DMS153 treated with DMSO at 0.1 percent for 48 hours (cell line): ENCODE data around the gene ZNF586.
"Not testable (repeated sequence)": the region's sequence is repeated elsewhere in the genome, so short reads cannot be mapped to it uniquely, and the experiment has no call there.

Experiments
- DNase-seq: peaks from one replicate; lab custom pipeline; 2025; ENCODE audit not compliant: unreplicated experiment; lab: John Stamatoyannopoulos, UW

ZNF586 gene

GRCh38 chr19:57769345-57770131, at the start of gene ZNF586:
TSS of gene ZNF586 (plus strand) at chr19:57769676. CDS start at chr19:57769843, 167 bp downstream.
- peak; percentile 37 for DNase-seq

- DNase-seq = no peak
Observed at GRCh38 chr19:57719901-57720519, 49.5 kb upstream of the ZNF586 start.

GRCh38 chr19:57720878-57721277, 48.6 kb upstream of the ZNF586 start:
- no peak for DNase-seq

GRCh38 chr19:57738320-57738719, 31.2 kb upstream of the ZNF586 start:
- DNase-seq = not testable (repeated sequence)

GRCh38 chr19:57738770-57739169, 30.7 kb upstream of the ZNF586 start:
- not testable (repeated sequence) for DNase-seq

- peak; percentile 77 for DNase-seq
Observed at GRCh38 chr19:57746580-57747471, 22.6 kb upstream of the ZNF586 start, which contains the start of gene ZNF776. TSS of gene ZNF776 (plus strand) at chr19:57746815. CDS start at chr19:57747059, 244 bp downstream.

- DNase-seq = no peak
Observed at GRCh38 chr19:57747472-57747807, 22.0 kb upstream of the ZNF586 start.

- DNase-seq = no peak
Observed at GRCh38 chr19:57748029-57748428, 21.4 kb upstream of the ZNF586 start.

- DNase-seq = no peak
Observed at GRCh38 chr19:57754091-57754673, 15.3 kb upstream of the ZNF586 start.

GRCh38 chr19:57755031-57755430, 14.4 kb upstream of the ZNF586 start:
- DNase-seq = no peak

GRCh38 chr19:57757941-57758340, 11.5 kb upstream of the ZNF586 start:
- no peak for DNase-seq

GRCh38 chr19:57759096-57759495, 10.4 kb upstream of the ZNF586 start:
- no peak for DNase-seq

- DNase-seq = no peak
Observed at GRCh38 chr19:57771417-57771816, 1.9 kb downstream of the ZNF586 start.

GRCh38 chr19:57773488-57773887, 4.0 kb downstream of the ZNF586 start:
- DNase-seq = no peak

GRCh38 chr19:57776764-57777296, 7.4 kb downstream of the ZNF586 start:
- DNase-seq = no peak

- DNase-seq = no peak
Observed at GRCh38 chr19:57778336-57778735, 8.9 kb downstream of the ZNF586 start.

- no peak for DNase-seq
Observed at GRCh38 chr19:57779220-57779845, 9.9 kb downstream of the ZNF586 start.

- DNase-seq = no peak
Observed at GRCh38 chr19:57786286-57786685, 16.8 kb downstream of the ZNF586 start.

GRCh38 chr19:57786906-57787305, 17.4 kb downstream of the ZNF586 start:
- DNase-seq = no peak

GRCh38 chr19:57788114-57788692, 18.7 kb downstream of the ZNF586 start:
- no peak for DNase-seq
